Esophagus squamous epithelium (tissue), 4 donors: ENCODE results near the gene HOXC5.

Experiments
- CTCF ChIP-seq, 6 experiments: fragments of 450-650 bp in 4 of 6; fragments of 200-600 bp in 2 of 6; sonication (generic) in 2 of 6; IDR thresholded peaks; one replicate each; pipeline ENCODE4 v1.5.1; 2016 to 2019; ENCODE audit warnings: antibody characterized with exemption in 6 of 6, mild to moderate bottlenecking in 4 of 6, moderate library complexity in 4 of 6
- POLR2A ChIP-seq, 4 donors: fragments of 450-650 bp; IDR thresholded peaks; one replicate each; pipeline ENCODE4 v1.6.1; 2017; ENCODE audit warnings: antibody characterized with exemption in 4 of 4, mild to moderate bottlenecking in 4 of 4, moderate library complexity in 3 of 4

- TF ChIP-seq CTCF (IDR thresholded peaks at IDR 0.05) (no peak), POLR2A (IDR thresholded peaks at IDR 0.05) (no peak)
Measured at GRCh38 chr12:53985692-53985993, 47.2 kb upstream of the HOXC5 start.
